ENCODE data around the gene HEPACAM.

Gene HEPACAM

GRCh38 chr11:124869856-124870387 is 65.9 kb downstream of the HEPACAM start:
- H3K36me3 ChIP-seq (ENCODE audit: control insufficient read depth, insufficient read depth, low read length), result no peaks in the 10 kb centered on the region
- no peaks in the 10 kb centered on the region for H3K27me3 ChIP-seq (ENCODE audit: control insufficient read depth, insufficient read depth, low read length)
- no peaks in the 10 kb centered on the region for H3K9me3 ChIP-seq (ENCODE audit: control insufficient read depth, low read length)
- no peaks in the 10 kb centered on the region for H3K79me2 ChIP-seq
- H3K4me2 ChIP-seq (ENCODE audit: low read length), result no peak overlapping the region
- no peak overlapping the region for H3K9ac ChIP-seq
- H3K4me3 ChIP-seq (ENCODE audit: low read depth, low read length), result no peak overlapping the region
- TF ChIP-seq, protein P1, sequence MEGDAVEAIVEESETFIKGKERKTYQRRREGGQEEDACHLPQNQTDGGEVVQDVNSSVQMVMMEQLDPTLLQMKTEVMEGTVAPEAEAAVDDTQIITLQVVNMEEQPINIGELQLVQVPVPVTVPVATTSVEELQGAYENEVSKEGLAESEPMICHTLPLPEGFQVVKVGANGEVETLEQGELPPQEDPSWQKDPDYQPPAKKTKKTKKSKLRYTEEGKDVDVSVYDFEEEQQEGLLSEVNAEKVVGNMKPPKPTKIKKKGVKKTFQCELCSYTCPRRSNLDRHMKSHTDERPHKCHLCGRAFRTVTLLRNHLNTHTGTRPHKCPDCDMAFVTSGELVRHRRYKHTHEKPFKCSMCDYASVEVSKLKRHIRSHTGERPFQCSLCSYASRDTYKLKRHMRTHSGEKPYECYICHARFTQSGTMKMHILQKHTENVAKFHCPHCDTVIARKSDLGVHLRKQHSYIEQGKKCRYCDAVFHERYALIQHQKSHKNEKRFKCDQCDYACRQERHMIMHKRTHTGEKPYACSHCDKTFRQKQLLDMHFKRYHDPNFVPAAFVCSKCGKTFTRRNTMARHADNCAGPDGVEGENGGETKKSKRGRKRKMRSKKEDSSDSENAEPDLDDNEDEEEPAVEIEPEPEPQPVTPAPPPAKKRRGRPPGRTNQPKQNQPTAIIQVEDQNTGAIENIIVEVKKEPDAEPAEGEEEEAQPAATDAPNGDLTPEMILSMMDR (IDR thresholded peaks at IDR 0.05), result no peak
- no peaks in the 10 kb centered on the region for H3K4me1 ChIP-seq
- no peak overlapping the region for H3K27ac ChIP-seq
- no peak overlapping the region for H2AFZ ChIP-seq

GRCh38 chr11:124869331-124869730 is 66.5 kb downstream of the HEPACAM start:
- no peaks in the 10 kb centered on the region for H3K27me3 ChIP-seq (ENCODE audit: control insufficient read depth, insufficient read depth, low read length)
- no peaks in the 10 kb centered on the region for H3K9me3 ChIP-seq (ENCODE audit: control insufficient read depth, low read length)
- H3K4me1 ChIP-seq, result no peaks in the 10 kb centered on the region
- TF ChIP-seq, protein P1 (IDR thresholded peaks at IDR 0.05), result no peak
- no peak overlapping the region for H2AFZ ChIP-seq
- H3K27ac ChIP-seq, result no peak overlapping the region
- no peaks in the 10 kb centered on the region for H3K36me3 ChIP-seq (ENCODE audit: control insufficient read depth, insufficient read depth, low read length)
- H3K9ac ChIP-seq, result no peak overlapping the region
- no peaks in the 10 kb centered on the region for H3K79me2 ChIP-seq
- H3K4me3 ChIP-seq (ENCODE audit: low read depth, low read length), result no peak overlapping the region
- H3K4me2 ChIP-seq (ENCODE audit: low read length), result no peak overlapping the region
